Measurements from ENCODE around the gene PUM2. TPM values are rescaled to one million over a fixed set of nuclear protein-coding genes. Genes with fewer than 3 reads are reported as not detected.

The PUM2 gene
- total and polyA plus RNA-seq, 2 of the 13 experiments (the other 11 are each of a cell fraction or from before 2014, with no cell fraction given): 69.6 to 69.8 TPM

GRCh38 chr2:20218331-20219320 lies 132.0 kb downstream of the PUM2 start (continued):
- TF ChIP-seq ZBTB40 (IDR thresholded peaks at IDR 0.05) (peak; percentile 26; the same call in 1 of the 2 replicates), ZBTB40 (CRISPR knock-in tag; IDR thresholded peaks at IDR 0.05) (no peak), NFIC (IDR thresholded peaks at IDR 0.05; ENCODE audit: low read length) (no peak), GMEB1 (CRISPR knock-in tag; IDR thresholded peaks at IDR 0.05; ENCODE audit: borderline replicate concordance) (no peak), ZNF776 (CRISPR knock-in tag; IDR thresholded peaks at IDR 0.05) (0 out of 2 replicates have a peak, but pooled peaks have one; percentile 27), FOXP1 (IDR thresholded peaks at IDR 0.05) (peak; percentile 58; the same call in 1 of the 2 replicates), FOXP1 (CRISPR knock-in tag; IDR thresholded peaks at IDR 0.05) (no peak), TFAP4 (IDR thresholded peaks at IDR 0.05; ENCODE audit: borderline replicate concordance, low read depth) (no peak), IKZF1 (IDR thresholded peaks at IDR 0.05) (peak; percentile 38; the same call in 1 of the 2 replicates), ZNF101 (CRISPR knock-in tag; IDR thresholded peaks at IDR 0.05; ENCODE audit: borderline replicate concordance, low read depth) (no peak), ERF (CRISPR knock-in tag; IDR thresholded peaks at IDR 0.05) (no peak), MTF1 (CRISPR knock-in tag; IDR thresholded peaks at IDR 0.05) (no peak), HNRNPK (IDR thresholded peaks at IDR 0.05; ENCODE audit: low read depth, low read length, poor library complexity, severe bottlenecking) (no peak), HNRNPH1 (optimal IDR thresholded peaks at IDR 0.05; ENCODE audit: low read depth, low read length) (no peak), ARNT (IDR thresholded peaks at IDR 0.05) (peak; percentile 62; the same call in 1 of the 2 replicates), SMAD9 (CRISPR knock-in tag; IDR thresholded peaks at IDR 0.05) (no peak), NONO (IDR thresholded peaks at IDR 0.05) (no peak), NONO (CRISPR knock-in tag; conservative IDR thresholded peaks at IDR 0.05) (0 out of 2 replicates have a peak, but pooled peaks have one; percentile 46), TRIM24 (CRISPR knock-in tag; IDR thresholded peaks at IDR 0.05) (no peak), MLLT10 (CRISPR knock-in tag; IDR thresholded peaks at IDR 0.05) (no peak)
